GM20431 (cell line): ENCODE data around the gene SEPTIN6.

Source experiments
- in situ Hi-C: fragments of 300-500 bp; cut with MseI, MboI; formaldehyde crosslinking; loops from one replicate; pipeline ENCODE4 v1.15.0; 2020; ENCODE audit warnings: low sequenced_read_pairs; ENCODE audit not compliant: unreplicated experiment

SEPTIN6 gene

GRCh38 chrX:119693040-119693995 lies at the start of gene SEPTIN6:
Gene SEPTIN6, minus strand, starts transcription at chrX:119693168. Its CDS starts 63 bp downstream, at chrX:119693105.
- in situ Hi-C loops, result no loop called here

GRCh38 chrX:119738742-119739141 lies 45.8 kb upstream of the SEPTIN6 start:
- in situ Hi-C loops, result loop anchor here (25.0 kb wide), 1 partner anchor 226 kb away; no protein-coding TSS in a partner anchor

GRCh38 chrX:119736206-119736764 lies 43.3 kb upstream of the SEPTIN6 start:
- in situ Hi-C loops, result loop anchor here (25.0 kb wide), 1 partner anchor 224 kb away; no protein-coding TSS in a partner anchor

- in situ Hi-C loops, result loop anchor here (25.0 kb wide), 1 partner anchor 223 kb away; no protein-coding TSS in a partner anchor
Measured at GRCh38 chrX:119735467-119735866, 42.5 kb upstream of the SEPTIN6 start.

GRCh38 chrX:119734897-119735339 lies 42.0 kb upstream of the SEPTIN6 start:
- in situ Hi-C loops, result loop anchor here (25.0 kb wide), 1 partner anchor 223 kb away; no protein-coding TSS in a partner anchor

GRCh38 chrX:119729408-119730201 lies 36.6 kb upstream of the SEPTIN6 start:
- in situ Hi-C loops, result loop anchor here (25.0 kb wide), 1 partner anchor 217 kb away; no protein-coding TSS in a partner anchor

GRCh38 chrX:119728487-119728886 lies 35.5 kb upstream of the SEPTIN6 start:
- in situ Hi-C loops, result loop anchor here (25.0 kb wide), 1 partner anchor 216 kb away; no protein-coding TSS in a partner anchor

GRCh38 chrX:119726900-119727555 lies 34.1 kb upstream of the SEPTIN6 start:
- in situ Hi-C loops, result loop anchor here (25.0 kb wide), 1 partner anchor 215 kb away; no protein-coding TSS in a partner anchor

- in situ Hi-C loops, result no loop called here
Measured at GRCh38 chrX:119721926-119722325, 29.0 kb upstream of the SEPTIN6 start.

- in situ Hi-C loops, result no loop called here
Measured at GRCh38 chrX:119721487-119721886, 28.5 kb upstream of the SEPTIN6 start.

GRCh38 chrX:119709630-119710029 lies 16.7 kb upstream of the SEPTIN6 start:
- in situ Hi-C loops, result no loop called here

- in situ Hi-C loops, result no loop called here
Measured at GRCh38 chrX:119708936-119709335, 16.0 kb upstream of the SEPTIN6 start.

GRCh38 chrX:119706616-119707015 lies 13.6 kb upstream of the SEPTIN6 start:
- in situ Hi-C loops, result no loop called here

- in situ Hi-C loops, result no loop called here
Measured at GRCh38 chrX:119698845-119699244, 5.9 kb upstream of the SEPTIN6 start.

- in situ Hi-C loops, result no loop called here
Measured at GRCh38 chrX:119696251-119696890, 3.4 kb upstream of the SEPTIN6 start.

GRCh38 chrX:119695535-119696050 lies 2.6 kb upstream of the SEPTIN6 start:
- in situ Hi-C loops, result no loop called here

GRCh38 chrX:119694601-119695534 lies 1.9 kb upstream of the SEPTIN6 start:
- in situ Hi-C loops, result no loop called here

GRCh38 chrX:119693996-119694451 lies 1.1 kb upstream of the SEPTIN6 start:
- in situ Hi-C loops, result no loop called here
